GM18499 (cell line): Measurements from ENCODE around the gene BDKRB2.

Experiments
- ATAC-seq: cut with Tn5 transposase; IDR thresholded peaks from one replicate; pipeline ENCODE4 v1.9.1; 2021; ENCODE audit warnings: moderate number of reproducible peaks; ENCODE audit not compliant: insufficient read depth, unreplicated experiment

The BDKRB2 gene

DNA sequence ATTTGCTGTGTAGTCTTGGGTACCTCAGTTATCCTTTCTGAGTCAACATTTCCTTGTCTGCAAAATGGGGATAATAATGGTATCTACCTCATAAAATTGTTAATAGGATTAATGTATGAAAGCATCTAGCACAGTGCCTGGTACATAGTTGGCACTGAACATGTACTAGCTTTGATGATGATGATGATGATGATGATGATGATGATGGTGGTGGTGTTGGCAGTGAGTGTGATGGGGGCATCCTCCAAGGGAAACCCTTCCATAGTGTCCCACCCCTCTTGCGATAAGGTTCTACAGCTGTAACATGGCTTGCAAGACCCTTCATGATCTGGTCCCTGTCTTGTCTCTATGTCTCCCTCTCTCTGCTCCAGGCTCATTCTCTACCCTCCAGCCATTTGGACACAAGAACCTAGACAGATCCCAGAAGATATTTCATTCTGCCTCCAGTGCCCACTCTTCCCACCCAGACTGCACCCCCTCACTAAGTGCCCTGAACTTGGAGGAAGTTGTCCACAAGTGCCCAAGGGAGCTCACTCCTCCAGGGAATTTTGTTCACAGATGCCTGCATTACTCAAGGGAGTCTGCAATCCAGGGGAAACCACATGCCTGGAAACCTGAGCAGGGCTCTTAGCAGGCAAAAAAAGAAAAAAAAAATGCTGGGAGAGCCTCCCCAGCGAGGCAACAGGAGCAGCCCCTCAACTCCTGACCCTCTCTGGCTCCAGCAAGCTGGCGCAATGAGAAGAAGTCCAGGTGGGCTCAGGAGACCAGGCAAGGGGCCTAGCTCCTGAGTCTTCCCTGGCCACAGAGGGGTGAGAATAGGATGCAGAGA is 41.3 kb downstream of the BDKRB2 start:
- no peak for ATAC-seq

GRCh38 chr14:96246539-96246847 is 41.9 kb downstream of the BDKRB2 start:
- ATAC-seq, result no peak

- no peak for ATAC-seq
Measured at GRCh38 chr14:96247031-96247430, 42.4 kb downstream of the BDKRB2 start.

DNA sequence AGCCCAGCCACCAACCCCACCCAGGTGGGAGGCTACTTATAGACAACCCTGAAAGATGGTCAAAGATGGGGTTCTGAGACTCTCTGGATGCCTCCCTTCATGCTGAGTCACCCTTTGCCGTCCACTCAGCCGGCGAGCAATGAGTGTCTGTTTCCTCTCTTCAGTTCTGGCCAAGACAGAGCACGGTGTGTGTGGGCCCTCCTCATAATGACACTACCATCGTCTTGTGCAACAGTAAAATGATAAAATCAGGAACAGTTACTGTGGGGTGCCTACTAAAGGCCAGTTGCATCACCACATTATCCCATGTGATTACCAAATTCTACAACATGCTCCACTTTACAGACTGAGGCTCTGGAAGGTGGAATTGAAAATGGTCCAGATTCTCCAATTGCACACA is 44.4 kb downstream of the BDKRB2 start:
- ATAC-seq, result no peak

- no peak for ATAC-seq
Measured at GRCh38 chr14:96250485-96250884, 45.8 kb downstream of the BDKRB2 start.

GRCh38 chr14:96251656-96252155 is 47.1 kb downstream of the BDKRB2 start:
- ATAC-seq, result no peak

DNA sequence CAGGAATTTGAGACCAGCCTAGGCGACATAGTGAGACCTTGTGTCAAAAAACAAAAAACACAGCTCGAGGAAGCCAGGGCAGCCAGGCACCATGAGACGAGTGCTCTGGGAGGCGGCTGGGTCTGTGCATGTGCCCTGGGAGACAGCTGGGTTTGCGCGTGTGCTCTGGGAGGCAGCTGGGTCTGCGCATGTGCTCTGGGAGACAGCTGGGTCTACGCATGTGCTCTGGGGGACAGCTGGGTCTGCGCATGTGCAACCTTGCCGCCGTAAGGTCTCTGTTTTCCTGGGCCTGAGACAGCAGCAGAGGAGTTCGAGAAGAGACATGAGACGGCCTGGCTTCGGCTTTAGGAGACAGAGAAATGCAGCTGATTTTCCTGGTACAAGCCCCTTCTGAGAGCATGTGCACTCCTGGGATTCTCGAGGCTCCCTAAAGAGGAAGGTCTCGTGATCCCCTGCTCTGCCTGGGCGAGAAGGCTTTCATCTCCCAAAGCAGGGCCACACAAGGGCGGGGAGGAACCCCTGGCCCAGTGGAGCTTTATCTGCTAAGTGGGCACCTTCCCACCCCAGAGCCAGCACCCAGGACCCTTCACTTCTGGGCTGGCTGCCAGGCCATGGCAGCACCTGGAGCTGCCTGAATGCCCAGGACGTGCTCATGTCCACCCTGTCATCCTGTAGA is 47.8 kb downstream of the BDKRB2 start:
- ATAC-seq, result no peak

DNA sequence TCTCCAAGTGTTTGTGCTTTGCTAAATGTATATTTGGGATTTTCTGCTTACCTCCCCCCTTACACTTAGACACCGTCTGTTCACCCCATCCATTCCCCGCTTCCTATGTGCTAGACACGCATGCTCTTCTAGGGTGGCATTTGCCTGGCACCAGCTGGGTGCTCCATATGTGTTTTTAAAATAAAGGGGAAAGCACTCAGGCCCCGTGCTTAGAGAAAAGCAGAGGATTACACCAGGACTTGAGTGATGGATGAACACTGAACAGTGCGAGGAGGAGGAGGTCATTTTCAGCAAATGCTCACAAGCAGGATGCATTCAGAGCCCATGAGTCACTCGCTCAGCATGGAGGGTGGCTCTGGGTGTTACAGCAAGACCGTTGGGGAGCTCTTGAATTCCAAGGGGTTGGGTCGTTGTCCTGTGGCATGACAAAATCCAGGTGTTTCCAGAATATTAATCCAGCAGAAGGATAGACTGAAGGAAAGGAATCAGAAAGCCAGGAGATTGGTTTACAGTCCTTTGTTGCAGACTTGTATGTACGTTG is 48.4 kb downstream of the BDKRB2 start:
- no peak for ATAC-seq

DNA sequence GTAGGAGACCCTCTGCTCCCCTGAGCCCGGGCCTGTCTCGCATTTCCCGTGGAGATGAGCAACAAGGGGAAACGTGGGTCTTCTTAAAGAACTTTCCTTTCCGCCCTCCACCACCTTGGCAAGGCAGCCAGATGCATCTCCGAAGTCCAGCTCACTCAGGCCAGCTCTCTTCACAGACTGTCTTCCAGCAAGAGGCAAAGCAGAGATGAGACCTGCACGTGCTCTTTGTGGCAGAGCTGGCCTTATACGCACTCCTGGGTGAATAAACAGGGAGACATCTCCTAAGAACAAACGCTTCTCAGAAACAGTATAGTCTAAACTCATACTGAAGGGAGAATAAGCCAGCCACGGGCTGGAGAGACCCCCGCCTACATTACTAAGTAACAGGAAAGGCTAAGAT is 50.0 kb downstream of the BDKRB2 start:
- ATAC-seq, result no peak

DNA sequence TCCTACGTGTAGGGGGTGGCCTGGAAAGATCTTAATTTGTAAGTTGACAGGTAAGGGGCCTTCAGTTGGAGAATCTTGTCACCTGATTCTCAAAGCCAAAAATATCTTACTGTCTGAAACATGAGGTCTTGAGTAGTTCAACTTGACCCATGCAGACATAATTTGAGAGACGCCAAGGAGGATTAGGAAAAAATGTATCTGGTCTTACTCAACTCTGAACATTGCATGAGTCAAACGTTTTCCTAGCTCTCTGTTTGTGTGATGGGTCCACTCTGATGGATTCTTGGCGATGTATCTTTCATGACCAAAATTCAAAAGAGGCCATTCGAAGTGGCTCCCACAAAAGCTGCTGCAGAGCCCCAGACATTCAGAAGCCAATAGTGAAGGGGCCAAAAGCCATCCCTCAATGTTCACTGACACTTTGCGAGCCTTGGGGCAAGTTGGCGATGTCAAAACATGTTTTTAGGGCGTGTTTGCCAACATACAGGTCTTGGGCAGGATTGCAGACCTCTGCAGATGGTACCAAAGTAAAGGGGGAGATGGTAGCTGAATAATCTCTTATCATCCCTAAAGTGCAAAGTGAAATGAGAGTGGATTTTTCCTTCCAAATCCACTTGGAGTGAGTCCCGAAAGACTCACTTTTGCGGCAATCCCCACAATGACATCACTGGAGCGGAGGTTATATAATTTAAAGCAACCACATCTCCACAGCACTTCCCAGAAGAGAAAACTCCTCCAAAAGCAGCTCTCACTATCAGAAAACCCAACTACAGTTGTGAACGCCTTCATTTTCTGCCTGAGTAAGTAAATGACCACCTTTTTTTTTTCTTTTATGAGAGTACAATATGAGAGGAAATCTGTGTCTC is 51.1 kb downstream of the BDKRB2 start, which contains the start of gene BDKRB1:
Gene BDKRB1, plus strand, starts transcription at position 710 of the 866 bp plus-strand sequence. CDS start 7,473 bp downstream, outside the sequence.
- ATAC-seq, result no peak

DNA sequence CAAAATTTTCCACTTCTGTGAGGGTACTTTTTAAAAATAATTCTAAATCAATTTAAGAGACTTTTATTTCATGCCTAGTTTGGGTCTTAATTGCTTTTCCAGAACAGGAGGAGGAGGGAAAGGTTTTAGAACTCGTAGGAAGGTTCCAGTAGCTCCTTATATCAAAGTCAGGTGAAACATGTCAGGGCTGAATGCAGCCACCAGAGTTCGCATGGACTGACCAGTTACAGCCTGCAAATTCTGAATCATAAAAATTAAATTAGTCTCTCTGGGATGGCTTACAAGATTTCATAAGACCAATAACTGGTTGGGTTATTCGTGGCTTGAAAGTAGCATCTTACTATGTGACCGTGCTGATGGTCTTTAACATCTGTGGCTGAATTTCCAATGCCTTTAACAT is 51.8 kb downstream of the BDKRB2 start:
- no peak for ATAC-seq

GRCh38 chr14:96257056-96257455 is 52.4 kb downstream of the BDKRB2 start:
- ATAC-seq, result no peak

GRCh38 chr14:96257900-96258299 is 53.3 kb downstream of the BDKRB2 start:
- ATAC-seq, result no peak

DNA sequence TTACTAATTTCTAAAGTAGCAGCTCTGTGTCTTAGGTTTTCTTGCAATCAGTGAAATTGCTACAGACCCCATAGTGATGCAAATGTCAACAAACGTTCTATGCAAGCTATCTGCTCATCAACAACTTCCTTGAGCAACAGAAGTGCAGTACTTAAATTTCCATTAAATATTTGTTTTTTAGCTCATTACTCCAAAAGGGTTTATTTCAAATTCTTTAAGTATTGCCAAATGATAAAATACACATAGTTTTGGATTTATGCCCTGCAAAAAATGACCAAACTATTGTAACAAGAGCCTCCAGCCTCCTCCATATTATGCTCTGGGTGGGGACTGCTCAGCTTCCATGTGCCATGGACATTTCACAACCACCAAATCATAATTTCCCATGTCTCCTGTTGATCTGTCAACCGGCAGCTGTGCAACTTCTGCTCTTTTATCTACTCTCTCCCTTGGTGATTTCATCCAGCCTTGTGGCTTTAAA is 55.7 kb downstream of the BDKRB2 start:
- no peak for ATAC-seq

DNA sequence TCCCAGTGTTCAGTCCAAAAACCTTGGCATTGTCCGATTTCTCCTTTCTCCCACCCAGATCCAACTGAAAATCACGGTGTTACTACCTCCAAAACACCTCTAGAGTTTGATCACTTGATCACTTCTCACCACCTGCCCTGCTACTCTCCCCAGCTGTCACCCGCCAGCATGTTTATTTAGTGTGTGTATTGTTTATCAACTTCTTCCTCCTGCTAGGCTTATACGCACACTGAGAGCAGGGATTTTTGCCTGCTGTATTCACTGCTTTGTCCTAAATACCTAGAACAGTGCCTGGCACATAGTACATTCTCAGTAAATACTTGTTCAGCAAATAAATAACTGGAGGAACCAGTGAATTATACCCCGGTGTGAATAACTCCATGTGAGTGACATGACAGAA is 56.4 kb downstream of the BDKRB2 start:
- ATAC-seq, result no peak

- no peak for ATAC-seq
Measured at GRCh38 chr14:96261772-96262655, 57.4 kb downstream of the BDKRB2 start.

- ATAC-seq, result no peak
Measured at GRCh38 chr14:96263347-96264199, 58.9 kb downstream of the BDKRB2 start.

DNA sequence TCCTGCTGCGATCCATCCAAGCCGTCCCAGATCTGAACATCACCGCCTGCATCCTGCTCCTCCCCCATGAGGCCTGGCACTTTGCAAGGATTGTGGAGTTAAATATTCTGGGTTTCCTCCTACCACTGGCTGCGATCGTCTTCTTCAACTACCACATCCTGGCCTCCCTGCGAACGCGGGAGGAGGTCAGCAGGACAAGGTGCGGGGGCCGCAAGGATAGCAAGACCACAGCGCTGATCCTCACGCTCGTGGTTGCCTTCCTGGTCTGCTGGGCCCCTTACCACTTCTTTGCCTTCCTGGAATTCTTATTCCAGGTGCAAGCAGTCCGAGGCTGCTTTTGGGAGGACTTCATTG is 59.5 kb downstream of the BDKRB2 start:
- no peak for ATAC-seq

- ATAC-seq, result no peak
Measured at GRCh38 chr14:96264853-96265252, 60.2 kb downstream of the BDKRB2 start.
